ENCODE data around the gene IL1RL2. TPM values are rescaled to one million over a fixed set of nuclear protein-coding genes. Genes with fewer than 3 reads are reported as not detected.

The IL1RL2 gene
- total and polyA plus RNA-seq, 4 donors: 0.35 to 1.3 (median 0.82) TPM

DNA sequence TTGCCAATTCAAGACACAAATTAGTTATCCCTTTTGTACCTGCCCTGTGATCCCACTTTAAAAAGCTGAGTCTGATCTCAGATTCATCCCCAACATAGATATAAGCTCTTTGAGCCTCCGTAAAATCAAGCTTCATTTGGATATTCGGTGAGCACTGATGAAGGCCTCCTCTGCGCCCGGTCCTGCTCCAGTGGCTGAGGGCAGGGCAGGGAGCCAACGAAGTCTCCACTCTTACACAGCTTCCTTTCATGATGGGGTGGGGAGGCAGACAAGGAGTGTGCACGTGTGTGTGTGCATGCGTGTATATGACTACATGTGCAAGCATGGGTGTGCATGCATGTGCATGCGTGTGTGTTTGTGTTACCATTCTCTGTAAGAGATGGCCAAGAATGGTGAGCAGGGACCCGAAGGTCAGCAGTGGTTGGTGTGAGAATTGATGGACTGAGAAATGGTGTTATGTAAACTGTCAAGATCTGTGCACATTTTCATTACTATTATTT is 43.6 kb downstream of the IL1RL2 start:
- H3K4me3 ChIP-seq: no peak overlapping the region
- 86 to 92% methylated on average over 9 of the region's 9 CpGs for WGBS, 2 donors
- TF ChIP-seq, protein P1, sequence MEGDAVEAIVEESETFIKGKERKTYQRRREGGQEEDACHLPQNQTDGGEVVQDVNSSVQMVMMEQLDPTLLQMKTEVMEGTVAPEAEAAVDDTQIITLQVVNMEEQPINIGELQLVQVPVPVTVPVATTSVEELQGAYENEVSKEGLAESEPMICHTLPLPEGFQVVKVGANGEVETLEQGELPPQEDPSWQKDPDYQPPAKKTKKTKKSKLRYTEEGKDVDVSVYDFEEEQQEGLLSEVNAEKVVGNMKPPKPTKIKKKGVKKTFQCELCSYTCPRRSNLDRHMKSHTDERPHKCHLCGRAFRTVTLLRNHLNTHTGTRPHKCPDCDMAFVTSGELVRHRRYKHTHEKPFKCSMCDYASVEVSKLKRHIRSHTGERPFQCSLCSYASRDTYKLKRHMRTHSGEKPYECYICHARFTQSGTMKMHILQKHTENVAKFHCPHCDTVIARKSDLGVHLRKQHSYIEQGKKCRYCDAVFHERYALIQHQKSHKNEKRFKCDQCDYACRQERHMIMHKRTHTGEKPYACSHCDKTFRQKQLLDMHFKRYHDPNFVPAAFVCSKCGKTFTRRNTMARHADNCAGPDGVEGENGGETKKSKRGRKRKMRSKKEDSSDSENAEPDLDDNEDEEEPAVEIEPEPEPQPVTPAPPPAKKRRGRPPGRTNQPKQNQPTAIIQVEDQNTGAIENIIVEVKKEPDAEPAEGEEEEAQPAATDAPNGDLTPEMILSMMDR (IDR thresholded peaks at IDR 0.05; ENCODE audit: control extremely low read depth, extremely low read depth): no peak
- H3K9ac ChIP-seq (ENCODE audit: insufficient read depth in 1 of 2, low read length in 2 of 2): no peak overlapping the region
- H3K27me3 ChIP-seq (ENCODE audit: control insufficient read depth in 3 of 3, insufficient read depth in 3 of 3, low read length in 2 of 3): no peaks in the 10 kb centered on the region
- peaks cover 14 to 40% (median 22%) of the 10 kb centered on the region in 5 donors for H3K4me1 ChIP-seq (ENCODE audit: control insufficient read depth in 5 of 5, insufficient read depth in 5 of 5, low read length in 5 of 5)
- H3K9me3 ChIP-seq (ENCODE audit: control insufficient read depth in 4 of 4, insufficient read depth in 3 of 4, low read length in 3 of 4): peaks cover 0 to 2% (median 0%) of the 10 kb centered on the region in 4 donors
- DNase-seq (peak in 1 of 3 donors; percentile 40), ATAC-seq (ENCODE audit: insufficient read depth, low FRiP score) (no peak)
- H3K36me3 ChIP-seq (ENCODE audit: control insufficient read depth in 4 of 4, insufficient read depth in 4 of 4, low read length in 4 of 4): no peaks in the 10 kb centered on the region
- no peak overlapping the region for H3K27ac ChIP-seq (ENCODE audit: low read depth in 1 of 2, low read length in 1 of 2)

DNA sequence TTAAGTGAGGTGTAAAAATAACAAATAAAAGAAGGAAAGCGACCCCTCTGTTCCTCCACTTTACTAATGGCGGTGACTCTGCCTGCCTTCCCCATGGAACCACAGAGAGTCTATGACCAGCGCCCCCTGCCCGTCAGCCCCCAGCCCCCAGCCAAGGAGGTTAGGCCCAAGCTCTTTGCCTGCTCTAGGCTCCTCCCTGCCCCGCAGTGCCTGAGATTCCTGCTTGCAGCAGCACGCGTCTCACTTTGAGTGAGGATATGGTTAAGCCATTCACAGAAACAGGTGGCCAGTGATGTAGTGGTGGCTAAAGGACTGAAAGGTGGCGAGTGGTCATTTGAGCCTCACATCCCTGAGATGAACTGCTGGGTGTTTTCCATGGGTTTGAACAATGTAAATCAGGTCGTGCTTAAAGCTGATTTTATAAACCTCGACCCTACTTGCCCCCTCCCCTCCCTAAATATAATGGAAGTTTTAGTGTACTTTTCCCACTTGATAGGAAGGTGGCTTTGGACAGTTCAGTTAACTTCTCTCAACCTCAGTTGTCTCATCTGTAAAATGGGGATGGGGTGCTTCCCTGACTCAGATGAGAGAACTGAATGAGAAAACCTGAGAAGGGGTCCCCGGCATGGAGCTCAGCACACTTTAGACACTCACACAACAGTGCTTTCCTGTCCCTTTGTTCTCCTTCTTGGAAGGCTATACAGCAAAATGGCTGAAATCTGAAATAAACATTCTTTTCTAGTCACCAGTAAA is 46.5 kb downstream of the IL1RL2 start:
- no peak for ATAC-seq (ENCODE audit: insufficient read depth, low FRiP score)
- WGBS, 2 donors: 97 to 98% methylated on average over 11 of the region's 11 CpGs

DNA sequence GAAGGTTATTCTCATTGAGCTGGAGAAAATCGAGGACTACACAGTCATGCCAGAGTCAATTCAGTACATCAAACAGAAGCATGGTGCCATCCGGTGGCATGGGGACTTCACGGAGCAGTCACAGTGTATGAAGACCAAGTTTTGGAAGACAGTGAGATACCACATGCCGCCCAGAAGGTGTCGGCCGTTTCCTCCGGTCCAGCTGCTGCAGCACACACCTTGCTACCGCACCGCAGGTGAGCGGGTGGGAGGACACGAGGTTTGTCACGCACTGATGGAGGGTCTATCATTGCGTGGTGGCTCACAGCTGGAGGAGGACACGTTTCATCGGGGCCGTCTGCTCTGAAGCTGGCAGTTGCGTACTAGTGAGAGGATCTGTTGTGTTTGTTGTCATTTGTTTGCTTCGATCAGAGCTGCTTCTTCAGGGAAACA is 48.2 kb downstream of the IL1RL2 start:
- H3K36me3 ChIP-seq (ENCODE audit: control insufficient read depth in 4 of 4, insufficient read depth in 4 of 4, low read length in 4 of 4): no peaks in the 10 kb centered on the region
- no peak overlapping the region for H3K27ac ChIP-seq (ENCODE audit: low read depth in 1 of 2, low read length in 1 of 2)
- ATAC-seq (ENCODE audit: insufficient read depth, low FRiP score) (no peak), DNase-seq (peak in 1 of 3 donors; percentile 46)
- 92 to 95% methylated on average over 18 of the region's 18 CpGs for WGBS, 2 donors
- H3K27me3 ChIP-seq (ENCODE audit: control insufficient read depth in 3 of 3, insufficient read depth in 3 of 3, low read length in 2 of 3): no peaks in the 10 kb centered on the region
- no peak overlapping the region for H3K4me3 ChIP-seq
- H3K9ac ChIP-seq (ENCODE audit: insufficient read depth in 1 of 2, low read length in 2 of 2): no peak overlapping the region
- H3K4me1 ChIP-seq (ENCODE audit: control insufficient read depth in 5 of 5, insufficient read depth in 5 of 5, low read length in 5 of 5): peaks cover 0 to 11% (median 5%) of the 10 kb centered on the region in 5 donors
- TF ChIP-seq, protein P1 (IDR thresholded peaks at IDR 0.05; ENCODE audit: control extremely low read depth, extremely low read depth): no peak
- peaks cover 0 to 2% (median 0%) of the 10 kb centered on the region in 4 donors for H3K9me3 ChIP-seq (ENCODE audit: control insufficient read depth in 4 of 4, insufficient read depth in 3 of 4, low read length in 3 of 4)

More for the DNA sequence above, 46.5 kb downstream of the IL1RL2 start:
- Histone ChIP-seq H3K4me1 (ENCODE audit: control insufficient read depth in 5 of 5, insufficient read depth in 5 of 5, low read length in 5 of 5) (peaks cover 5 to 16% (median 6%) of the 10 kb centered on the region in 5 donors), H3K27ac (ENCODE audit: low read depth in 1 of 2, low read length in 1 of 2) (no peak overlapping the region), H3K4me3 (no peak overlapping the region), H3K27me3 (ENCODE audit: control insufficient read depth in 3 of 3, insufficient read depth in 3 of 3, low read length in 2 of 3) (no peaks in the 10 kb centered on the region), H3K9me3 (ENCODE audit: control insufficient read depth in 4 of 4, insufficient read depth in 3 of 4, low read length in 3 of 4) (peaks cover 0 to 2% (median 0%) of the 10 kb centered on the region in 4 donors), H3K36me3 (ENCODE audit: control insufficient read depth in 4 of 4, insufficient read depth in 4 of 4, low read length in 4 of 4) (no peaks in the 10 kb centered on the region), H3K9ac (ENCODE audit: insufficient read depth in 1 of 2, low read length in 2 of 2) (no peak overlapping the region)
- DNase-seq: no peak
- TF ChIP-seq, protein P1 (IDR thresholded peaks at IDR 0.05; ENCODE audit: control extremely low read depth, extremely low read depth): no peak
